HG03039 (cell line): ENCODE data around the gene PRRX2.

Experiments
- ATAC-seq: cut with Tn5 transposase; IDR thresholded peaks from one replicate; pipeline ENCODE4 v1.9.1; 2021; ENCODE audit warnings: mild to moderate bottlenecking, moderate library complexity; ENCODE audit not compliant: unreplicated experiment

PRRX2 gene

GRCh38 chr9:129665389-129665775 lies at the start of gene PRRX2:
Gene PRRX2, plus strand, starts transcription at chr9:129665647. Its CDS starts 221 bp downstream, at chr9:129665868.
- ATAC-seq: no peak

- no peak for ATAC-seq
Measured at GRCh38 chr9:129617167-129617566, 48.3 kb upstream of the PRRX2 start.

GRCh38 chr9:129619787-129620668 lies 45.4 kb upstream of the PRRX2 start:
- ATAC-seq: no peak

- ATAC-seq: no peak
Measured at GRCh38 chr9:129620669-129621295, 44.7 kb upstream of the PRRX2 start, which contains the start of gene C9orf50. Gene C9orf50, minus strand, starts transcription at chr9:129621101. Its CDS starts 527 bp downstream, at chr9:129620574.

GRCh38 chr9:129623331-129623730 lies 42.1 kb upstream of the PRRX2 start:
- no peak for ATAC-seq

- ATAC-seq: no peak
Measured at GRCh38 chr9:129624168-129624759, 41.2 kb upstream of the PRRX2 start.

- ATAC-seq: no peak
Measured at GRCh38 chr9:129624947-129625346, 40.5 kb upstream of the PRRX2 start.

GRCh38 chr9:129626079-129626624 lies 39.3 kb upstream of the PRRX2 start, which contains the start of gene NTMT1:
Gene NTMT1, plus strand, starts transcription at chr9:129626163. Its CDS starts 6,541 bp downstream, at chr9:129632704.
- ATAC-seq: peak; percentile 64

GRCh38 chr9:129626625-129627284 lies 38.7 kb upstream of the PRRX2 start:
- peak; percentile 5 for ATAC-seq

- no peak for ATAC-seq
Measured at GRCh38 chr9:129627556-129628440, 37.6 kb upstream of the PRRX2 start.

GRCh38 chr9:129628709-129629108 lies 36.7 kb upstream of the PRRX2 start:
- no peak for ATAC-seq

- no peak for ATAC-seq
Measured at GRCh38 chr9:129629251-129629820, 36.1 kb upstream of the PRRX2 start.

GRCh38 chr9:129630967-129631673 lies 34.3 kb upstream of the PRRX2 start:
- ATAC-seq: no peak

- ATAC-seq: no peak
Measured at GRCh38 chr9:129631674-129632129, 33.7 kb upstream of the PRRX2 start.

- ATAC-seq: no peak
Measured at GRCh38 chr9:129632460-129632859, 33.0 kb upstream of the PRRX2 start.

GRCh38 chr9:129633207-129633606 lies 32.2 kb upstream of the PRRX2 start:
- no peak for ATAC-seq

GRCh38 chr9:129633848-129634247 lies 31.6 kb upstream of the PRRX2 start:
- ATAC-seq: no peak
